IMR-90 (cell line): ENCODE results near the gene UBE2O. TPM values are rescaled to one million over a fixed set of nuclear protein-coding genes. Genes with fewer than 3 reads are reported as not detected.

Source experiments
- ATAC-seq: fragments of 200-7000 bp; cut with Tn5 transposase; 2 replicates; pipeline ENCODE4 v1.9.1; 2020; ENCODE audit warnings: low read depth, mild to moderate bottlenecking, moderate library complexity
- BruUV-seq: library from RNA; stranded (reverse); fragments of 400-500 nt; replicated peaks from 2 replicates; lab custom pipeline; 2021; lab: Mats Ljungman, UMichigan
- CTCF ChIA-PET: fragments of 300-600 bp; formaldehyde crosslinking; extraction: SDS; loops from one replicate; lab custom pipeline; 2021; ENCODE audit warnings: antibody characterized with exemption; lab: Yijun Ruan, JAX
- POLR2A ChIA-PET: fragments of 300-600 bp; sonication (Branson Sonifier 250); formaldehyde crosslinking; loops from one replicate; lab custom pipeline; 2022; ENCODE audit warnings: antibody characterized with exemption; ENCODE audit not compliant: unreplicated experiment; lab: Charles Lee
- DNase-seq: peaks from one replicate; pipeline ENCODE4 v3.0.0; 2013
- H2AFZ ChIP-seq: replicated peaks from 2 replicates; pipeline ENCODE3; 2013; ENCODE audit warnings: low read length, mild to moderate bottlenecking; ENCODE audit not compliant: poor library complexity
- H2AK5ac ChIP-seq: 2 replicates; pipeline ENCODE4 v1.6.1; 2013; ENCODE audit warnings: low read depth, low read length, inconsistent platforms
- H2AK9ac ChIP-seq: replicated peaks from 2 replicates; pipeline ENCODE3; 2013; ENCODE audit warnings: mild to moderate bottlenecking, low read depth, low read length, moderate library complexity; ENCODE audit not compliant: poor library complexity
- H2BK120ac ChIP-seq: 2 replicates; pipeline ENCODE4 v1.6.1; 2013; ENCODE audit warnings: low read depth, low read length, inconsistent platforms
- H2BK15ac ChIP-seq: 3 replicates; pipeline ENCODE4 v1.6.1; 2013; ENCODE audit warnings: low read depth, low read length, inconsistent platforms
- H2BK20ac ChIP-seq: 2 replicates; pipeline ENCODE4 v1.6.1; 2013; ENCODE audit warnings: low read depth, mild to moderate bottlenecking, inconsistent platforms, low read length, moderate library complexity
- H2BK5ac ChIP-seq: 2 replicates; pipeline ENCODE4 v1.6.1; 2013; ENCODE audit warnings: mild to moderate bottlenecking, low read depth, low read length, inconsistent platforms; ENCODE audit not compliant: poor library complexity, severe bottlenecking
- H3K14ac ChIP-seq: replicated peaks from 2 replicates; pipeline ENCODE4 v1.6.1; 2013; ENCODE audit warnings: low read depth, low read length, inconsistent platforms
- H3K18ac ChIP-seq: 2 replicates; pipeline ENCODE4 v1.6.1; 2013; ENCODE audit warnings: low read depth, low read length, control low read depth
- H3K23ac ChIP-seq: 2 replicates; pipeline ENCODE4 v1.6.1; 2013; ENCODE audit warnings: low read depth, low read length, inconsistent platforms
- H3K27ac ChIP-seq: 2 replicates; pipeline ENCODE4 v1.5.1; 2013; ENCODE audit warnings: mild to moderate bottlenecking, control low read depth, low read length; ENCODE audit not compliant: insufficient read depth
- H3K27me3 ChIP-seq: 2 replicates; pipeline ENCODE4 v1.6.1; 2013; ENCODE audit warnings: low read length; ENCODE audit not compliant: control insufficient read depth, insufficient read depth
- H3K36me3 ChIP-seq: 2 replicates; pipeline ENCODE4 v1.6.1; 2013; ENCODE audit warnings: low read length, mixed read lengths; ENCODE audit not compliant: control insufficient read depth, insufficient read depth
- H3K4ac ChIP-seq: 2 replicates; pipeline ENCODE4 v1.6.1; 2013; ENCODE audit warnings: low read depth, low read length, inconsistent platforms
- H3K4me1 ChIP-seq: 2 replicates; pipeline ENCODE4 v1.6.1; 2013; ENCODE audit warnings: low read length, mixed read lengths; ENCODE audit not compliant: control insufficient read depth, insufficient read depth
- H3K4me2 ChIP-seq: 2 replicates; pipeline ENCODE4 v1.6.1; 2013; ENCODE audit warnings: low read depth, mild to moderate bottlenecking, control low read depth, low read length, moderate library complexity
- H3K4me3 ChIP-seq: 2 replicates; pipeline ENCODE4 v1.5.1; 2013; ENCODE audit warnings: low read depth, mild to moderate bottlenecking, control low read depth, low read length, moderate library complexity; ENCODE audit not compliant: insufficient read depth
- H3K56ac ChIP-seq: 2 replicates; pipeline ENCODE4 v1.6.1; 2013; ENCODE audit warnings: low read length, inconsistent platforms; ENCODE audit not compliant: insufficient read depth; ENCODE audit errors: extremely low read depth
- H3K79me1 ChIP-seq, 2 experiments: 2 replicates each; pipeline ENCODE4 v1.6.1; 2013; ENCODE audit warnings: low read length in 2 of 2, inconsistent platforms in 1 of 2, low read depth in 1 of 2
- H3K9ac ChIP-seq: 2 replicates; pipeline ENCODE4 v1.6.1; 2013; ENCODE audit warnings: low read depth, low read length, control low read depth
- H3K9me1 ChIP-seq: 2 replicates; pipeline ENCODE4 v1.6.1; 2013; ENCODE audit warnings: low read length, inconsistent platforms; ENCODE audit not compliant: insufficient read depth
- H3K9me3 ChIP-seq: 2 replicates; pipeline ENCODE4 v1.6.1; 2013; ENCODE audit warnings: low read length; ENCODE audit not compliant: control insufficient read depth, insufficient read depth
- H4K20me1 ChIP-seq: 2 replicates; pipeline ENCODE4 v1.6.1; 2013; ENCODE audit warnings: low read length, inconsistent platforms; ENCODE audit not compliant: insufficient read depth
- H4K5ac ChIP-seq: 2 replicates; pipeline ENCODE4 v1.6.1; 2013; ENCODE audit warnings: mild to moderate bottlenecking, low read depth, low read length, control low read depth
- H4K8ac ChIP-seq, 2 experiments: 2 replicates each; pipeline ENCODE4 v1.6.1; 2013; ENCODE audit warnings: low read depth in 2 of 2, low read length in 2 of 2, control low read depth in 1 of 2, inconsistent platforms in 1 of 2
- H4K91ac ChIP-seq: 2 replicates; pipeline ENCODE4 v1.6.1; 2013; ENCODE audit warnings: low read depth, low read length, inconsistent platforms; ENCODE audit not compliant: insufficient read depth
- BHLHE40 ChIP-seq: fragments of 150-350 bp; IDR thresholded peaks from 2 replicates; pipeline ENCODE4 v1.6.1; 2016; ENCODE audit warnings: mild to moderate bottlenecking, low read depth, low read length
- CEBPB ChIP-seq: IDR thresholded peaks from 2 replicates; pipeline ENCODE4 v1.6.1; 2012; ENCODE audit warnings: low read depth, low read length, improper control_type of control experiment
- CHD1 ChIP-seq: IDR thresholded peaks from 2 replicates; pipeline ENCODE4 v1.6.1; 2012; ENCODE audit warnings: low read depth, low read length, improper control_type of control experiment
- CTCF ChIP-seq: conservative IDR thresholded peaks from 2 replicates; pipeline ENCODE4 v1.5.1; 2012; ENCODE audit warnings: mild to moderate bottlenecking, low read depth, low read length, improper control_type of control experiment
- MAFK ChIP-seq: IDR thresholded peaks from 2 replicates; pipeline ENCODE4 v1.6.1; 2012; ENCODE audit warnings: low read depth, low read length, improper control_type of control experiment
- MAZ ChIP-seq: IDR thresholded peaks from 2 replicates; pipeline ENCODE4 v1.6.1; 2012; ENCODE audit warnings: low read depth, mild to moderate bottlenecking, low read length, improper control_type of control experiment, moderate library complexity, borderline replicate concordance
- MXI1 ChIP-seq: IDR thresholded peaks from 2 replicates; pipeline ENCODE4 v1.6.1; 2012; ENCODE audit warnings: low read depth, mild to moderate bottlenecking, low read length, moderate library complexity, borderline replicate concordance
- NFE2L2 ChIP-seq: fragments of 150-350 bp; IDR thresholded peaks from 2 replicates; pipeline ENCODE4 v1.6.1; 2016; ENCODE audit warnings: low read depth, mild to moderate bottlenecking, low read length
- POLR2A ChIP-seq: IDR thresholded peaks from 2 replicates; pipeline ENCODE4 v1.6.1; 2012; ENCODE audit warnings: mild to moderate bottlenecking, low read depth, low read length
- RAD21 ChIP-seq: IDR thresholded peaks from 2 replicates; pipeline ENCODE4 v1.6.1; 2012; ENCODE audit warnings: low read length, improper control_type of control experiment
- RCOR1 ChIP-seq: IDR thresholded peaks from 2 replicates; pipeline ENCODE4 v1.6.1; 2012; ENCODE audit warnings: mild to moderate bottlenecking, low read length, improper control_type of control experiment; ENCODE audit not compliant: insufficient replicate concordance
- RFX5 ChIP-seq: IDR thresholded peaks from 2 replicates; pipeline ENCODE4 v1.8.0; 2012; ENCODE audit warnings: low read depth, mild to moderate bottlenecking, low read length, moderate library complexity
- SMC3 ChIP-seq: fragments of 150-350 bp; IDR thresholded peaks from 2 replicates; pipeline ENCODE4 v1.6.1; 2016; ENCODE audit warnings: low read depth, mild to moderate bottlenecking, antibody characterized with exemption, low read length, moderate library complexity
- USF2 ChIP-seq: fragments of 150-350 bp; IDR thresholded peaks from 2 replicates; pipeline ENCODE4 v1.6.1; 2017; ENCODE audit warnings: mild to moderate bottlenecking, antibody characterized with exemption, low read length, low read depth
- WGBS, 2 experiments: methylation state at CpG; one replicate each; pipeline versions ENCODE4 v1.1.5 to v1.1.7; 2013; ENCODE audit warnings: missing lambda C conversion rate in 2 of 2; ENCODE audit not compliant: insufficient read length in 1 of 2; ENCODE audit errors: extremely low coverage in 2 of 2; 5-methylcytosine and 5-hydroxymethylcytosine counted together
- dilution Hi-C: fragments of 300-500 bp; cut with HindIII; formaldehyde crosslinking; loops from one replicate; pipeline ENCODE4 v1.14.3; 2018; ENCODE audit warnings: low sequenced_read_pairs; ENCODE audit not compliant: unreplicated experiment
- in situ Hi-C: fragments of 300-500 bp; cut with MboI; formaldehyde crosslinking; loops from 3 replicates; pipeline ENCODE4 v1.14.3; 2019; ENCODE audit warnings: low sequenced_read_pairs, inconsistent platforms, mixed read lengths
- intact Hi-C: fragments of 100-400 bp; cut with micrococcal nuclease; formaldehyde crosslinking; loops from 2 replicates; pipeline ENCODE4 v1.10.0; 2022
- polyA plus RNA-seq, 3 experiments: library from polyadenylated mRNA; depleted of rRNA; stranded (reverse); fragments of >200 nt; gene quantifications; 2 replicates each; pipeline ENCODE4 v1.2.3, GENCODE V29; 2012; ENCODE audit warnings: low replicate concordance in 1 of 3
- total RNA-seq: library from RNA; depleted of rRNA; stranded (reverse); fragments of >200 nt; gene quantifications from 2 replicates; pipeline ENCODE4 v1.2.3, GENCODE V29; 2012

Gene UBE2O
- total and polyA plus RNA-seq, 2 of the 4 experiments (the other 2 are of a cell fraction) = 17.6 TPM

- H3K79me1 ChIP-seq = peaks cover 4 to 31% of the 10 kb centered on the region in 2 experiments; a peak in 3 of 4 replicates
- H3K27ac ChIP-seq = peak overlapping the region; percentile 60
- peak overlapping the region; percentile 94 for H3K4me2 ChIP-seq
- peak overlapping the region; percentile 61; the same call in 1 of the 2 replicates for H3K23ac ChIP-seq
- intact Hi-C loops = loop anchor here (1.0 kb wide), 1 partner anchor 31 kb away; no protein-coding TSS in a partner anchor
- H3K36me3 ChIP-seq = no peaks in the 10 kb centered on the region
- TF ChIP-seq USF2 = no peak
- no peak for TF ChIP-seq MAFK
- TF ChIP-seq MAZ = no peak
- TF ChIP-seq CEBPB = no peak
- TF ChIP-seq BHLHE40 = no peak
- no peak for TF ChIP-seq NFE2L2
- TF ChIP-seq RCOR1 = no peak
- no peak for TF ChIP-seq RFX5
- TF ChIP-seq CHD1 = no peak
- no peak for TF ChIP-seq RAD21
- no peak for TF ChIP-seq POLR2A
- TF ChIP-seq CTCF = no peak
- no peak for TF ChIP-seq SMC3
- no peak for TF ChIP-seq MXI1
- H3K9me1 ChIP-seq = no peaks in the 10 kb centered on the region
- peak overlapping the region; percentile 99 for H2AK9ac ChIP-seq
- H2AK5ac ChIP-seq = no peak overlapping the region
- peaks cover 4% of the 10 kb centered on the region; the same call in 1 of the 2 replicates for H3K4me1 ChIP-seq
- peak overlapping the region; percentile 59 for H3K4ac ChIP-seq
- H3K9ac ChIP-seq = peak overlapping the region; percentile 66
- no peaks in the 10 kb centered on the region for H3K9me3 ChIP-seq
- H4K20me1 ChIP-seq = peaks cover 4% of the 10 kb centered on the region; the same call in 1 of the 2 replicates
- no peak overlapping the region; the same call in 1 of the 2 replicates for H4K5ac ChIP-seq
- POLR2A ChIA-PET = no interaction called here
- H4K91ac ChIP-seq = peak overlapping the region; percentile 69; the same call in 1 of the 2 replicates
- H2BK120ac ChIP-seq = peak overlapping the region; percentile 17; the same call in 1 of the 2 replicates
- H2BK15ac ChIP-seq = peak overlapping the region; percentile 59; the same call in 1 of the 3 replicates
- H2AFZ ChIP-seq = peak overlapping the region; percentile 99
- in situ Hi-C loops = no loop called here
- peak overlapping the region; percentile 62 for H3K14ac ChIP-seq
- H2BK5ac ChIP-seq = peak overlapping the region; percentile 29
- no peaks in the 10 kb centered on the region for H3K27me3 ChIP-seq
- DNase-seq (no peak), ATAC-seq (no peak)
- 0 out of 2 replicates have a peak overlapping the region, but pooled peaks have one; percentile 8 for H3K18ac ChIP-seq
- dilution Hi-C loops = no loop called here
- 0% methylated on average over 1 of the region's 18 CpGs; no CpG with 5 or more reads in 1 of the 2 experiments for WGBS, 2 experiments
- H3K56ac ChIP-seq = peak overlapping the region; percentile 40
- H3K4me3 ChIP-seq = peak overlapping the region; percentile 85
- BruUV-seq = no TSS peak
- H4K8ac ChIP-seq = peak overlapping the region; percentile 87 to 93
- CTCF ChIA-PET = interaction anchor here (0.6 to 1.5 kb wide), 3 partner anchors 15 to 39 kb away, joined by 3 to 4 read pairs (median 3); no protein-coding TSS in a partner anchor
- no peak overlapping the region for H2BK20ac ChIP-seq
Observed at GRCh38 chr17:76354317-76354729, 98.6 kb downstream of the UBE2O start.
